HG02840 (cell line): ENCODE data around the gene PAFAH2.
"Not testable (repeated sequence)": the region's sequence is repeated elsewhere in the genome, so short reads cannot be mapped to it uniquely, and the experiment has no call there.

ENCODE experiments used
- ATAC-seq: cut with Tn5 transposase; IDR thresholded peaks from one replicate; pipeline ENCODE4 v1.9.1; 2021; ENCODE audit warnings: mild to moderate bottlenecking, moderate library complexity, moderate number of reproducible peaks; ENCODE audit not compliant: unreplicated experiment, low FRiP score

PAFAH2 gene

GRCh38 chr1:25989440-25990234, 8.2 kb downstream of the PAFAH2 start:
- no peak for ATAC-seq

DNA sequence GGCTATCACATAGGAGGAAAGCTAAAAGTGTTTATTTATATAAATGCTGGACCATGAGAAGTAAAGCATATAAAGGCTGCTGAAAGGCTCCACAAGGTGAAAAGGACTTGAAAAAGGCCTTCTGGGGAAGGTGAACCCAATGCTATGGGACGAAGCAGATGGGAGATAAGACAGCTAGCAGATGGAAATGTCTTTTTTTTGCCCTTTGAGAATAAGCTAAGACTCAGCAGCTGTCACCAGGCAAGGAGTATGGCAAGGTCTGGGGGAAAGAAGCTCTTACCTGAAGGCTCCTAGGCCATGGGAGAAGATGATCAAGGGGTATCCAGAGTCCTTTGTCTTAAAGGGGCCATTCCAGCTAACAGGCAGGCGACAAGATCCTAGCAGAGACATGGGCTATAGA, 9.9 kb downstream of the PAFAH2 start:
- ATAC-seq, result no peak

- not testable (repeated sequence) for ATAC-seq
These were observed 11.1 kb downstream of the PAFAH2 start for GRCh38 chr1:25986773-25987172.

DNA sequence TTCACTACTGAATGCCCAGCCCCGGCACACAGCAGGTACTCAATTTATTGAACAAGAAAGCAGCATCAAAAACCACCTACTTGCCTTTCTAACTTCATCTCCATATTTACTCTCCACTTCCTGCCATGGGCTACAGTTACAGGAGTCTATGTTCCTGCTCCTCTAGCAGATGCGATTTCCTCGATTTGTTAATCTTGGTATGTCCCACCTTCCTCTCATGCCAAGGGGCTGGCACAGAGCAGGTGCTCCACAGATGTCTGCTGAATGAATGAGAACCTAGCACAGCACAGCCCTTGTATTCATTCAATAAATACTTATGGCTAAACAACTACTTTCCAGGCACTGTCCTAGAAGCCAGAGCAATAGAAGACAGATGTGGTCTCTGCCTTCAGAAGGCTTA, 12.2 kb downstream of the PAFAH2 start:
- ATAC-seq, result no peak

GRCh38 chr1:25985171-25985570, 12.7 kb downstream of the PAFAH2 start:
- no peak for ATAC-seq

DNA sequence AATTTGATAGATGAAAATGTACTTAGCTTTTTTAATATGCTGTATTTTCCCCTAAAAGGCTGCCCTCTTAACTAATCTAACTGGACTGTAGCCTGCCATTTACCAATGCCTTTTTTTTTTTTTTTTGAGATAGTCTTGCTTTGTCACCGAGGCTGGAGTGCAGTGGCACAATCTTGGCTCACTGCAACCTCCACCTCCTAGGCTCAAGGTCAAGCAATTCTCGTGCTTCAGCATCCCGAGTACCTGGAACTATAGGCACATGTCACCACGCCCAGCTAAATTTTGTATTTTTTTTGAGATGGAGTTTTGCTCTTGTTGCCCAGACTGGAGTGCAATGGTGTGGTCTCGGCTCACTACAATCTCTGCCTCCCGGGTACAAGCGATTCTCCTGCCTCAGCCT, 18.7 kb downstream of the PAFAH2 start:
- no peak for ATAC-seq

- no peak for ATAC-seq
These were observed 19.5 kb downstream of the PAFAH2 start for GRCh38 chr1:25978403-25978802.

GRCh38 chr1:25977801-25978200, 20.1 kb downstream of the PAFAH2 start:
- no peak for ATAC-seq

DNA sequence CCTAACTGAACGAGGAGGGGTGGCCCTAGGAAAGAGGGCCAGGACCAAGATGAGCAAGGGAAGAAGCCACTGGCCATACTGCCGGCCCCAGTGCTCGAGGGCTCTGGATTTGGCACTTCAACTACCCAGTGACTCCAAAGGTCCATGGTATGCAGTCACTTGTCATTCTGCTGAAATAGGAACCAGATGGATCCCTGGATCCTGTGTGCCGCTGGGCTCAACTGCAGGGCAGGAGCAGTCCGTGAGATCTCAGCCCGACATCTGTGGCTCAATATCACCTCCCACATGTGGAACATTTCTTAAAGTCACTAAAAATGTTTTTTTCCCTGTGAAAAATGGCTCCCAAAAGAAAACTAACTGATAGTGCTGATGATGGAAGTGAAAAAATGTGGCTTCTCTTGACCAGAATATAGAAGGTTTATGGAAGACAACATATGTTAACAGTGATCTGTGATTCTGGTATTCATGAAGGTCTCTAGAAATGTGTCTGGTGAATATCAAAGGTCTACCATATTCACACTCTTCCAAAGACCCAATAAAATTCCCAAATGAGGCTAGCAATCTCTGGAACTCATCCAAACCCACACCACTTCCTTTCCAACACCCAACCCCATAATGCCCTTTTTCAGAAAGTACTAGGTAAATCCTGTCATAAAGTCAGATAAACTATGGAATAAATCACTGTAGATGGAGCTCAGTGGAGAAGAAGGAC, 24.1 kb downstream of the PAFAH2 start:
- ATAC-seq, result no peak

DNA sequence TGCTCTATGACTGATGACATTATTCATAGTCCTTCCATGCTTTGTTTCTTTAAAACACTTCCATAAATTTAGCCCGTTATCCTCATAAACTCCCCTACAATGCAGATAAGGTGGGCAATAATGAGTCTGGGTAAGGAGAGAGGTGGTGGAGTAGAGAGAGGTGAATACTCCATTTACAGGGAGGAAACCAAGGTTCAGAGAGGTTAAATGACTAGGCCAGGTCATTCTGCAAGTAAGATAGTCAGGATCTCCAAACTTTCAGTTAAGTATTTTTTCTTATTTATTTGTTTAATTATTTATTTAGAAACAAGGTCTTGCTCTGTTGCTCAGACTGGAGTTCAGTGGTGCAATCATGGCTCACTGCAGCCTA, 26.1 kb downstream of the PAFAH2 start:
- ATAC-seq, result no peak

DNA sequence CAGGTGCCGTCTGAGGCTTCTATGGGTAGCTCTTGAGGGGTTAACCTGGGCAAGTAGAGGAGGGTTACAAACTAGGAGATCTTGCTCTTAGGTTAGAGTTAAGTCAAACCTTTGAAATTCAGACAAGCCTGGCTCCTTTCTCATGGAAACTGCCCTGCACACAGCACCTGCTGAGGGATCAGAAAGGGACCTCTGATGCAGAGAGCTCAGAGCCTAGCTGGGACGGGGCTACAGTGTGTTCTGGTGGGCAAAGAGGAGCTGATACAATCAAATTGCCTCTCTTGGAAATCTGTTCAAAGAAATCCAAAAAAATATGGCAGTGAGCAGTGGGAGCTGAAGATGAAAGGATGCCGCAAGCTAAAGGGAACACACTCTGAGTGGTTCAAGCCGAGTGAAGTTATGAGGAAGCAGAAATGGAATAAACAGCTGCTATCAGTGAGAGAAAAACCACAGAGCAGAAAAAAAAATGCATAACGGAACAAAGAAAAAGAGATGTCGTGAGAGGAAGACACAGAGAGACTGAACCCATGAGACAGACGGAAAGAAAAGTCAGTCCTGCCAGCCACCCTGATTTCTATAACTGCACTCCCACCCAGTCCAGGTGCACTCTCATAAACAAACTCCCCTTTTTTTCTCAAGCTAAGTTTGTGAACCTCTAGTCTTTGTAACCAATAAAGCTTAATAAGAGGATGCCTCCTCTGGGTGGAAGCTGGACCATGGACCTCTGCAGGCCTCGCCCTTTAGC, 26.6 kb downstream of the PAFAH2 start:
- no peak for ATAC-seq

GRCh38 chr1:25967308-25967707, 30.6 kb downstream of the PAFAH2 start:
- ATAC-seq, result no peak

DNA sequence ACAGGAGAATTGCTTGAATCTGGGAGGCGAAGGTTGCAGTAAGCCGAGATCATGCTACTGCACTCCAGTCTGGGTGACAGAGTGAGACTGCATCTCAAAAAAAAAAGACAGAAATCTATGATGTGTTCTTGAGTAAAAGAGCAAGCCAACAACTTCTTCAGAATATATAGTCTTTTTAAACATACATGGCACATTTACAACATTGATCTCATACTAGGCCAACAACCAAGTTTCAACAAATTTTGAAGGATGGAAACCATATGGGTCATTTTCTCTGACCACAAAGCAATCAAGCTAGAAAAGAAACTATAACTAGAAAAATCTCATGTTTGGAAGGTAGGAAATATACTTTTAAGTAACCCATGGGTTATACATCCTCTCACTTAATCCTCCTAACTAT, 38.3 kb downstream of the PAFAH2 start:
- ATAC-seq, result no peak

DNA sequence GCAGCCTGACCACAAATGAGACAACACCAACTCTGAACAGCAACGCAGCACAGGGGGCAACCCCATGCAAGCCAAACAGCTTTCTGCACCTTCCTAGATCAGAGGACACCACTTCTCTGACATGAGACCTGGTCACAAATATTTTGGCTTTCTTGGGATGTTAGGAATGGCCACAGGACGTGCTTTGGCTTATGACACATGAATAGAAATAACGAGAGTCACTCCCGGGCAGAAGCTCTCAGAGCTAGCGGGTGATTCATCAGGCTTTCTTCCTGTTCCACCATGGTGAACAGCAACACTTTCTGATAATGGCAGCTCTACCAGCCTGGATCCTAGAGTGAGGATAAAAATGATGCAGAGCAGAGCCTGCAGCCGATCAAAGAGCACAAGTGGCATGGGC, 39.4 kb downstream of the PAFAH2 start:
- no peak for ATAC-seq

GRCh38 chr1:25955553-25955952, 42.3 kb downstream of the PAFAH2 start:
- no peak for ATAC-seq

DNA sequence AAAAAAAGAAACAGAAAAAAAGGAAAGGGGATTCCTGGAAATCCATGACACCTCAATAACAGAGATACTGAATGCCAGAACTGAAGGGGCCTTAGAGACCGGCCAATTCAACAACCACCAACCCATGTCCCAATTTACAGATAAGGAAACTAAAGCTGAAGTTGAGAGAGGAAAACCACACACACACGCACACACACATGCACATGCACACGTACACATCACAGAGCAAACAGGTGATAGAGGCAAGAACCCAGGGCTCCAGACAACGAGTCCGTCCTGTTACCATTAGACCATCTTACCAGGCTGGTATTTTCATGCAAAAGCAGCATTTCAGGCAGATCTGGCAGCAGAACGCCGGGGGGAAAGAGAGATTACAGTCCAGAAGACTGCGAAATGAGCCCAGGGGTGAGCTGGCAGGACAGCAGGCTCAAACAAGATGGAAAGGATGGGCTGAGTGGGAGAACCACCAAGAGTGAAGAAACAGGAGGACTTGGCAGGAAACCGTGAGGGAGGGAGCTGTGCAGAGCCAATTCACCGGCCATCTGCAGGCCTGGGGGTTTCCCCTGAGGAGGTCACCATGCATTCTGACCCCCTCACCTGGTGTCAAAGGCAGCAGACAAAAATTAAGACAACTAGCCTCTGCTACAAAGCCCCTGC, 43.5 kb downstream of the PAFAH2 start:
- no peak for ATAC-seq

DNA sequence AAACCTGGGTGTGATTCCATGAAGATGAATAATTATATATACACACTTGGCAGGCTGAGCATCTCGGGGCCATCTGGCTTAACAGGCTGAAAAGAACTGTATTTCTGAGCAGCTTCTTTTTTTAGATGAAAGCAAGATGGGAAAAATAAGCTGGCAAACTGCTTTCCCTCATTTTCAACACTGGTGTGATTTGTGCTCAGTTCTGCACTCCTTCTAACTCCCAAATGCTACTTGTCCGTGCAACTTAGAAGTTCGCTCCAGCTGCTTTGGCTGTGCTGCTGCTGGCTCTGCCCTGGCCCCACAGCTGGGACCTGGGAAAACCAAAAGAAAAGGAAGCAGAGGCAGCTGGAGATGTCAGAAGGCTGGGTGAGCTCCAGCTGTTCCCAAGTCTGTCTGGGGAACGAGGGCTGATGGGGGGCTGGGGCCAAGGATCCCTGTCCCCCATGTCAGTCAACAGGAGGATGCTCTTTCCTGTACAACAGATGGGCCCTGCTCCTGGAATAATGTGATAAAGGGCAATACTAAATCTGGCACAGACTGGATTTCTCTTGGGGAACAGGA, 44.9 kb downstream of the PAFAH2 start:
- no peak for ATAC-seq

- no peak for ATAC-seq
These were observed 49.2 kb downstream of the PAFAH2 start for GRCh38 chr1:25948641-25949040.

DNA sequence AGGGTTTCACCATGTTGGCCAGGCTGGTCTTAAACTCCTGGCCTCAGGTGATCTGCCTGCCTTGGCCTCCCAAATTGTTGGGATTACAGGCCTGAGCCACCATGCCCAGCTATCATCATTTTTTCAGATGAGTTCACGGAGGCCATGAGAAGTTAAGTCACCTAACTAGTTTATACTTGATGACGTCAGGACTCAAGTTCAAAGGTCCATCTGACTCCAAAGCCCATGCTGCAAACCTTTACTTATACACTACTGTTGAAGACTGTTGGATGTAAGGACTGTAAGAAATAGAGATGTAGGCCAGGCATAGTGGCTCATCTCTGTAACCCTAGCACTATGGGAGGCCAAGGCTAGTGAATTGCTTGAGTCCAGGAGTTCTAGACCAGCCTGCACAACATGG, 50.8 kb downstream of the PAFAH2 start:
- ATAC-seq, result no peak

DNA sequence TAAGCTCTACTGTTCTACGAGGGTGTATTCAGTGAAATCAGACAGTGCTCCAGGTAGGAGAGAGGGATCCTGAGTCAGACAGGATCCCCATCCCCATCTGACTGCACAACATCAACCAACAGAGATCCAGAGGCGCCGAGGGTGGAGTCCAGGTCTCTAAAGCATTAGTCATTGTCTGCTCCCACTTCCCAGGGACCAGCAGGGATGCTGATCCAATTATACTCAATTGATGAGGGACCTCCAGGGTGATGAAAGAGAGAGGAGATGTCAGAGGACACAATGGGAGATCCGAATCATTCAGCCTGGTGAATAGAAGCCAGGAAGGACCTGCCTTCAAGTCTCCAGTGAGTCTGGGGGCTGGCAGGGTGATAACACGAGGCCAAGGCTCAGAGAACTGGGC, 52.1 kb downstream of the PAFAH2 start:
- no peak for ATAC-seq

GRCh38 chr1:25944986-25945385, 52.9 kb downstream of the PAFAH2 start:
- ATAC-seq, result no peak
